Thoracic aorta (tissue), 2 donors: ENCODE measurements around the gene MEGF11. TPM values are rescaled to one million over a fixed set of nuclear protein-coding genes. Genes with fewer than 3 reads are reported as not detected.

Experiments
- ATAC-seq: fragments of 150-250 bp; one replicate; pipeline ENCODE4 v1.8.0; 2017; ENCODE audit warnings: low read depth; ENCODE audit not compliant: insufficient number of reproducible peaks, low FRiP score
- DNase-seq: peaks from one replicate; pipeline ENCODE4 v3.0.0-alpha.2; 2020; ENCODE audit warnings: low spot score
- H3K27ac ChIP-seq, 2 donors: fragments of 200-600 bp; sonication (generic); 1 replicate in 1 of 2; 2 replicates in 1 of 2; pipeline ENCODE4 v1.5.1; 2016; ENCODE audit warnings: mild to moderate bottlenecking in 2 of 2, moderate library complexity in 2 of 2
- H3K27me3 ChIP-seq: fragments of 200-600 bp; sonication (generic); replicated peaks from 2 replicates; pipeline ENCODE4 v1.6.0; 2016; ENCODE audit warnings: mild to moderate bottlenecking; ENCODE audit not compliant: insufficient read depth
- H3K36me3 ChIP-seq: fragments of 200-600 bp; sonication (generic); one replicate; pipeline ENCODE4 v1.5.1; 2016
- H3K4me1 ChIP-seq, 2 donors: fragments of 200-600 bp; sonication (generic); 1 replicate in 1 of 2; 2 replicates in 1 of 2; pipeline versions ENCODE4 v1.5.1 to v1.6.0; 2016; ENCODE audit warnings: low read depth in 2 of 2, mild to moderate bottlenecking in 1 of 2; ENCODE audit not compliant: control insufficient read depth in 1 of 2
- H3K4me3 ChIP-seq: fragments of 200-600 bp; sonication (generic); 2 replicates; pipeline ENCODE4 v1.5.1; 2016; ENCODE audit warnings: mild to moderate bottlenecking
- H3K9me3 ChIP-seq: fragments of 200-600 bp; sonication (generic); 2 replicates; pipeline ENCODE4 v1.5.1; 2016
- total RNA-seq, 2 donors: library from RNA; depleted of rRNA; stranded (reverse); fragments of >200 nt; gene quantifications; one replicate each; pipeline versions ENCODE4 v1.1.0 to v1.2.3, GENCODE V29; 2016
- TF ChIP-seq, protein P1 (sequence below): fragments of 200-600 bp; sonication (generic); IDR thresholded peaks from one replicate; pipeline ENCODE4 v1.5.1; 2019; ENCODE audit warnings: antibody characterized with exemption

MEGF11 gene
- total RNA-seq, 2 donors from 2014 or later = not detected

- TF ChIP-seq, protein P1, sequence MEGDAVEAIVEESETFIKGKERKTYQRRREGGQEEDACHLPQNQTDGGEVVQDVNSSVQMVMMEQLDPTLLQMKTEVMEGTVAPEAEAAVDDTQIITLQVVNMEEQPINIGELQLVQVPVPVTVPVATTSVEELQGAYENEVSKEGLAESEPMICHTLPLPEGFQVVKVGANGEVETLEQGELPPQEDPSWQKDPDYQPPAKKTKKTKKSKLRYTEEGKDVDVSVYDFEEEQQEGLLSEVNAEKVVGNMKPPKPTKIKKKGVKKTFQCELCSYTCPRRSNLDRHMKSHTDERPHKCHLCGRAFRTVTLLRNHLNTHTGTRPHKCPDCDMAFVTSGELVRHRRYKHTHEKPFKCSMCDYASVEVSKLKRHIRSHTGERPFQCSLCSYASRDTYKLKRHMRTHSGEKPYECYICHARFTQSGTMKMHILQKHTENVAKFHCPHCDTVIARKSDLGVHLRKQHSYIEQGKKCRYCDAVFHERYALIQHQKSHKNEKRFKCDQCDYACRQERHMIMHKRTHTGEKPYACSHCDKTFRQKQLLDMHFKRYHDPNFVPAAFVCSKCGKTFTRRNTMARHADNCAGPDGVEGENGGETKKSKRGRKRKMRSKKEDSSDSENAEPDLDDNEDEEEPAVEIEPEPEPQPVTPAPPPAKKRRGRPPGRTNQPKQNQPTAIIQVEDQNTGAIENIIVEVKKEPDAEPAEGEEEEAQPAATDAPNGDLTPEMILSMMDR = no peak
- DNase-seq (no peak), ATAC-seq (no peak)
- H3K4me3 ChIP-seq = no peak overlapping the region
- H3K4me1 ChIP-seq = no peaks in the 10 kb centered on the region
- H3K27me3 ChIP-seq = no peaks in the 10 kb centered on the region
- no peaks in the 10 kb centered on the region for H3K9me3 ChIP-seq
- no peaks in the 10 kb centered on the region for H3K36me3 ChIP-seq
- no peak overlapping the region for H3K27ac ChIP-seq
Measured at GRCh38 chr15:66105286-66106265, 148.0 kb downstream of the MEGF11 start.

DNA sequence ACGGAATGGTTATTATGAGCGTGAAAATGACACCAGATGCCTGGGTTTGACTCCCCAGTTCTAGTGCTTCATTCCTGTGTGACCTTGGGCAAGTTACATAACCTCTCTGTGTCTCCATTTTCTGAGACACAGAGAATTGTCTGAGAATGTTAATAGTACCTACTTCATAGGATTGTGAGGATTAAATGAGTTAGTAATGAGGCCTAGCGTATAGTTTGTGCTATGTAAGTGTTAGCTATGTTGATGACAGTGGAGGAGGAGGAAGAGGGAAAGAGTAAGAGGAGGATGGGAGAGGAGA lies 150.3 kb downstream of the MEGF11 start:
- H3K27ac ChIP-seq = no peak overlapping the region
- H3K36me3 ChIP-seq = no peaks in the 10 kb centered on the region
- no peaks in the 10 kb centered on the region for H3K9me3 ChIP-seq
- TF ChIP-seq, protein P1 = no peak
- no peaks in the 10 kb centered on the region for H3K27me3 ChIP-seq
- ATAC-seq = no peak
- H3K4me1 ChIP-seq = no peaks in the 10 kb centered on the region
- no peak for DNase-seq
- no peak overlapping the region for H3K4me3 ChIP-seq

- Histone ChIP-seq H3K27ac (no peak overlapping the region), H3K4me3 (no peak overlapping the region), H3K27me3 (no peaks in the 10 kb centered on the region), H3K9me3 (no peaks in the 10 kb centered on the region), H3K36me3 (no peaks in the 10 kb centered on the region), H3K4me1 (peaks cover 0 to 5% of the 10 kb centered on the region in 2 donors)
- ATAC-seq (no peak), DNase-seq (no peak)
- TF ChIP-seq, protein P1 = no peak
Measured at GRCh38 chr15:66102563-66103292, 150.8 kb downstream of the MEGF11 start.

DNA sequence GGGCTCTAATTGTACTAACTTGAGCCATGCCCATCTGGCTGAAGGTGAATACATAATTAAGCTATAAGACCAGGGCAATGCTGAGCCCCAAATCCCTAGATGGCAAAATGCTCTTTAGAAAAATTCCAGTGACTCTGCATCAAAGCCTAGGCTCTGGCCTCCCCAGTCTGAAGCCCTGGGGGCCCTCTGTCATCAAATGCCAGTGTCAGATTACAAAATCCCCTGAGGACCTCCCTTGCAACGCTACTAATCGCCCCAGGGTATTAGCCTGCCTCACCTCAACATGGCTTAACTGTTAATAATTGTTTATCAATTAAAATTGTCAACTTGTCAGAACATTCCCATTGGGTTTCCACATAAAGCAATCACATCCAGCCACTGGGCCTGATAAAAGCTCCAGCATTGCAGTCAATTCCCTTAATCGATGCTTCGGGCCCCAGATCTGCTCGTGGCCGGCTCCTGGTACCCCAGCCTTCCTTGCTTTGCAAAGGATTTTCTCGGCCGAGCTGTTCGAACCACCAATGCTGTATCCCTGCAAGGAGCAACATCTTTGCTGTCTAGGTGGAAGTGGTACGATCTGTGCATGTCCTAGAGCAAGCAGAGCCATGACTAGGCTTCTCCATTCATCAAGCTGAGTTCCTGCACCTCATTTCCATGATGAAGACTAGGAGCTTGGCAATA lies 151.7 kb downstream of the MEGF11 start:
- ATAC-seq (no peak), DNase-seq (no peak)
- no peak overlapping the region for H3K27ac ChIP-seq
- H3K36me3 ChIP-seq = no peaks in the 10 kb centered on the region
- TF ChIP-seq, protein P1 = no peak
- no peak overlapping the region for H3K4me3 ChIP-seq
- no peaks in the 10 kb centered on the region for H3K27me3 ChIP-seq
- no peaks in the 10 kb centered on the region for H3K9me3 ChIP-seq
- peaks cover 0 to 12% of the 10 kb centered on the region in 2 donors for H3K4me1 ChIP-seq

GRCh38 chr15:66100761-66101160 lies 152.8 kb downstream of the MEGF11 start:
- H3K9me3 ChIP-seq = no peaks in the 10 kb centered on the region
- no peak for DNase-seq
- ATAC-seq = no peak
- H3K27ac ChIP-seq = no peak overlapping the region
- H3K4me3 ChIP-seq = no peak overlapping the region
- peaks cover 0 to 12% of the 10 kb centered on the region in 2 donors for H3K4me1 ChIP-seq
- H3K36me3 ChIP-seq = no peaks in the 10 kb centered on the region
- no peaks in the 10 kb centered on the region for H3K27me3 ChIP-seq
- TF ChIP-seq, protein P1 = no peak
